ENCODE results near the gene SLC5A5. TPM values are rescaled to one million over a fixed set of nuclear protein-coding genes. Genes with fewer than 3 reads are reported as not detected.
A peak's percentile ranks its signal among the peaks of the same experiment; 100 is the strongest.

Gene SLC5A5
- 0.05 TPM for polyA plus RNA-seq (ENCODE audit: insufficient read length)

- DNase-seq: no peak
Observed at GRCh38 chr19:17871878-17872250, at the start of gene SLC5A5. SLC5A5 (plus strand) TSS chr19:17871945; CDS start chr19:17872320, 375 bp downstream.

DNA sequence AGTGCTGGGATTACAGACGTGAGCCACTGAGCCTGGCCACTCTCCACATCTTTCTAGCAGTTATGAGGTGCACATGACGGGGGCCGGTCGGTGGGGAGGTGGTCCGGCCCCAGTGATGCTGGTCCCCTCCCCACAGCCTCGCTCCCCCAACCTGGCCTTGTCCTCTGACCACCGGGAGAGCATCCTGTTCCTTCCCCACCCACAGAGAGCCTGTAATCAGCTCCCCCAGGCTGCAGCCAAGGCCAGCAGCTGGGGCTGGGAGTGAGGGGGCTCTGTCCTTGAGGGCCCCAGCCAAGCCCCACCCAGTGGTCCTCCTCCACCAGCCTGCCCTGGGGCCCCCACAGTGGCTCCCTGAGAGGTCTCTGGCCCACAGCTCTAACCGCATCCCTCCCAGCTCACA lies 47.4 kb upstream of the SLC5A5 start:
- no peak for DNase-seq

DNA sequence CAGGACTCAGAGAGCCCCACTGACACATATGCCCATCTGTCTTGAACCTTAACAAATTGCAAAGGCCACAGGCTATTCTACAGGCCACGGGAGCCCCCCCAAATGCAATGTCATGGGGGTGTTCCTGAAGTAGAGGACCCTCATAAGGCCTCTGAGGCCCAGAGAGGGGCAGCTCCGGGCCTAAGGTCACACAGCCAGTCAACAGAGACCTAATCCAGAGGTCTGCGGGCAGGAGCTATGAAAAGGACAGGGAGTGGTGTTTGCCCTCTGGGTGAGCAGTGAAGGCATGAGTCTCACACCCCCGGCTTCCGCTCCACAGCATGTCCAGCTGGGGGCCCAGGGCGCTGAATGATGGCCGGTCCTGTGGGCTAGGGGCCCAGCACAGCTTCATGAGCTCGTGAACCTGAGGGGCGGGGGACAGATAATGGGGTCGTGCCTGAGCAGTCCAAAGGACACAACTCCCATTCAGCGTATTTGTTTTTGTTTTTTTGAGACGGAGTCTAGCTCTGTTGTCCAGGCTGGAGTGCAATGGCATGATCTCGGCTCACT lies 45.2 kb upstream of the SLC5A5 start:
- DNase-seq: no peak

GRCh38 chr19:17829855-17830566 lies 41.7 kb upstream of the SLC5A5 start:
- DNase-seq: no peak

GRCh38 chr19:17830567-17831418 lies 41.0 kb upstream of the SLC5A5 start:
- no peak for DNase-seq

DNA sequence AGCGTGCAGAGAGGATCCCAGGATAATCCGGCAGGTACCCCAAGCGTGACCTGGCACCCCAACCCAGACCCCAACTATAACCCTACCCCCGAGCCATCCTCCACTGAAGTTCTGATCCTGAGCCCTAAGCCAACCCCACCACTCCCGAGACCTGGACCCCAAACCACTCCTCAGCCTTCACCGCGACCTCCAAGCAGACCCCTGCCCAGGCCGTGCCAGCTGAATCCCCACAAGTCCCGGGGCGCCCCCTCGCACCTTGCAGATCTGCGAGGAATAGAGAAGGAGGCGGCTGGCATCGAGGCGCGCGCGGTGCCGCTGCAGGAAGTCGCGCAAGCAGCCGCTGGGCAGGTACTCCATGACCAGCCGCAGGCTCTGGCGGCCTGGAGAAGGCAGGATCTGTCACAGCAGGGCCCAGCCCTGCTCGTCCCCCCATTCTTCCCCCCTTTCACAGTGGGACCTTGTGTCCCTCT lies 40.3 kb upstream of the SLC5A5 start:
- no peak for DNase-seq

GRCh38 chr19:17832443-17833208 lies 39.1 kb upstream of the SLC5A5 start:
- no peak for DNase-seq

DNA sequence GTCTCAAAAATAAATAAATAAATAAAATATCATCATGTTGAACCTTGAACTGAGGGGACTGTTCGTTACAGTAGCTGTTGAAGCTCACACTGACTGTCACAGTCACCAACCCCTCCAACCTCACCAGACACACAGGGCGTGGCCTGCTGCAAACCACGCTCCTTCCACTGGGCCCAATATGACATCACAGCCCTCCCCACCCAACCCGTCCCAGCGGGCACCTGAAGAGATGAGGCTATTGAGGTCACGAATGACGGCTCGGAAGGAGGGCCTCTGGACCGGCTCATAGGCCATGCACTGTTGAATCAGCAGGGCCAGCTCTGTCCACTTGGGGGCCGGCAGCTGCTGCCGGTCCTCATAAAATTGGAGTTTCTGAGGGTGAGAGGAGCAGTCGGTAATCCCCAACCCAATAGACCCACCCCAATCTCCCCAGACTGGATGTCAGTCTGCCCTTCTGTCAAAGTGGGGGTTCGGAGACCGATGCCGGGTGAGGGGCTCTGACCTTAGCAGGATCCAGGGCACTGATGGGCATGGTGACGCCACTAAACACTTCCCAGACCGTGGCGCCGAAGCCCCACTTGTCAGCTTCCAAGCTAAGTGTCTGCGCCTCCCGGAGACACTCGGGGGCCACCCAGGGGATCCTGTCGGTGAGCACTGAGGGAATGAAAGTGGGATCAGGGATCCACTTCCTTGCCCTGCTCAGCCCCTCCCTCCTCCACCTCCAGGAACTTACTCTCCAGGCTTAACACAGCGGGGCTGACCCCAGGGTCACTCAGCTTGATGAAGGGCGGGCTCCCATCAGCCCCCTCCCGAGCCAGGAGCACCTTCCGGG lies 37.2 kb upstream of the SLC5A5 start:
- no peak for DNase-seq

- DNase-seq: no peak
Observed at GRCh38 chr19:17835182-17836006, 36.4 kb upstream of the SLC5A5 start.

DNA sequence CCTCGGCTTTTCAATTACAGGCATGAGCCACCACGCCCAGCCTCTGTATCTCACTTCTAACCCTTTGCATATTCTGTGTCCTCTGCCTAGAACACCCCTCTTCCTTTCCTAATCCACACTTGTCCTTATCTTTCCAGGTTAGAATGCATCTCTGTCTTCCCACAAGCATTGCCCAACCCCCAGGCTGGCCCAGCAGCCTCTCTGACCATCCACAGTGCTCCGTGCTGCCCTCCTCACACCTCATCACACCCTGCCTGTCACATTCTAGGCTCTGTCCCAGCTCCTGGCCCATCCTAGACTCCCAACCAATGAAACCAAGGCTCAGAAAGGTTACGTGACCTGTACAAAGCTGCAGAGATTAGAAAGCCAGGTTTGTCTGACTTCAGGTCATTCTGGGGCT lies 35.2 kb upstream of the SLC5A5 start:
- DNase-seq: no peak

DNA sequence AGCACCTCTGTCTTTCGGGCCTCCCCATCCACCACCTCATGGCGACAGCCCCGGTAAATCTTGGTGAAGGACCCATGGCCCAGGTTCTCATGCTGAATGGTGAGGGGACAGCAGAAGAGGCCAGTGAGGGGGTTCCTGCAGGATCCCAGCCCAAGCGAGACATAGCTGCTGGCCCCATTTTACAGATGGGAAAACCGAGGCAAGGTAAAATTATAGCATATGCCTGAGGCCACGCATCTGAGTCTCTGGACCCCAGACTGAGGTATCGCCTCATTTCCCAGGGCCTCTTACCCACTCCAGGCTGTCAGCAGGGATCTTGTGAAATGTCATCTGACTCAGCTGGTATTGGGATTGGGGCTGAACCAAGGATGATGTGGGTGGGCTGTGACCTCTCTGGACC lies 33.8 kb upstream of the SLC5A5 start:
- DNase-seq: no peak

GRCh38 chr19:17840019-17840418 lies 31.7 kb upstream of the SLC5A5 start:
- DNase-seq: no peak

DNA sequence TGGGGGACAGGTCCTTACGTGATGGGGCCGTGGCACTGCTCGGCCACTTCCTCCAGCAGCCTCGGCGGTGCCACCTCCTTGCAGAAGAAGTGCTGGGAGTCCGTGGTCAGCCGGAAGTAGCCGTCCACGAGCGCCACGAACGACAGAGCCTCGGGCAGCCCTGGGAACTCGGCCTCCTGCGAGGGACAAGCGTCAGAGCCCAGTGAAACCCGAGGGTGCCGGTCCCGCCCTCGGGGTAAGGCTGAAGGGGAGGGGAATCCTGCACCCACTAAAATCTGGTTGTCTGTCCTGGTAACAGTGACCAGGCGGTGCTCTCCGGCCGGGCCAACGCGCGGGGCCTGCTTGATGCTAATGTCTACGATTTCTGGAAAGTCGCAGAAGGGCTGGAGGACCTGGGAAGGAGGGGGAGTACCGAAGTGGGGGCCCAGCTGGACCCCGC lies 30.4 kb upstream of the SLC5A5 start:
- no peak for DNase-seq

DNA sequence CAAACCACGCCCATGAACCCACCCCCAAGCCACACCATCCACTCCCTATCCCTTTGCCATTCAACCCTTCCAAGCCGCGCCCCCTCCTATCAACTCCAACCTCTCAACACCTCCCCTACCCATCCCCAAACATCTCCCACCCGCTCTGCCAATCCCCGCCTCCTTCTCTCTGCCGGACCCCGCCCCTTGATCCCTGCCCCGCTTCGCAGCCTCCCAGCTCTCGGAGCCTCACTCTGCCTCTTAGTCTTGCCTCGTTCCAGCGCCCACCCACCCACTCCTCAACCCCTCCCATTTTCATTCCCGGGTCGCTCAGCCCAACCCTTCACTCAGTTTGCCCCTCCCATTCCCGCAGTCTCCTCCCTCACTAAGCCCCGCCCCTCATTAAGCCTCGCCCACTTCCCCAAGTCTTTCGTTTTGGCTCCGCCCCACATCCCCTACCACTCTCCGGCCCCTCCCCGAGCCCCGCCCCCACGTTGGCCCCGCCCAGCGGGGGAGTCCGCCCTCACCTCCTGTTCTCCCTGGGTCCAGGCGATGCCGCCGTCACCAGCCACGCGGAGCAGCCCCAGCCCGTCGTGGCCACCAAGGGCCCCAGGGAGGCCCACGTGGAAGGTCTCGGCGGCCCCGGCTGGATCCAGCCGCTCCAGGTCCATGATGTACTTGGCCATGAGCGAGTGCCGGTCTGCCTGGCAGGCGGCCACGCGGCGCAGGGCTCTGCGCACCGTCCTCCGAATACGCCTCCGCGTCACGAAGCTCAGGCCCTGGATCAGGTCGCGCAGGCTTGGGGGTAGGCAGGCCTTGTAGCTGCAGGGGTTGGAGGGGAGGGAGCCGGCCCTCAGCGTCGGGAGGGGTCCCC lies 29.7 kb upstream of the SLC5A5 start:
- DNase-seq: peak; percentile 86

DNA sequence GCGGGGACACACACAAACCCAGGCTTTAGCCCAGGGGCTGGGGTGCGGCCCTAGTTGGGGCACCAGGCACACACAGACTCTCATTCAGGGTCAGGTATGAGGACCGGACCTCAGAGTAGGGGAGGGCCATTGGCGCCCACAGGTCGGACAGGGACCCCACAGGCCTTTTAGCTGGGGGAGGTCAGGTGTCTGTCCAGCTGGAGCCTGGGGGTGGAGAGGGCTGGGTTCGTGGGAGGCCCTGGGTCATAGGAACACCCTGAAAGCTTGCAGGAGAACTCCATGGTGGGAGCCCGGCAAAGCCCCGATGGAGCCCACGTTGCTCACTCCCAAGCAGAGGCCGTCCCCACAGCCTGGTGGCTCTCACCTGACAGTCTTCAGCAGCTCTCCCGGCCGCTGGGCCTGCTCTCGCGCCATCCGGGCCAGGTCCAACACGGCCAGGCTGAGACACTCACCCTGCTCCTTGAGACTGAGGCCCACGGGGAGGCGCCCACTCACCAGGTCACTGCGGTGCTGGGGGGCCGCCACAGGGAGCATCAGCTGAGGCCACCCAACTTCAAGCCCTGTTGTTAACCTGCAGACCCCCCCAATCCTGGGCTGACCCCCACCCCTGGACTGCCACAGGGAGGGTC lies 29.0 kb upstream of the SLC5A5 start:
- no peak for DNase-seq

- no peak for DNase-seq
Observed at GRCh38 chr19:17843292-17843827, 28.4 kb upstream of the SLC5A5 start.

- DNase-seq: no peak
Observed at GRCh38 chr19:17843908-17844490, 27.7 kb upstream of the SLC5A5 start.

DNA sequence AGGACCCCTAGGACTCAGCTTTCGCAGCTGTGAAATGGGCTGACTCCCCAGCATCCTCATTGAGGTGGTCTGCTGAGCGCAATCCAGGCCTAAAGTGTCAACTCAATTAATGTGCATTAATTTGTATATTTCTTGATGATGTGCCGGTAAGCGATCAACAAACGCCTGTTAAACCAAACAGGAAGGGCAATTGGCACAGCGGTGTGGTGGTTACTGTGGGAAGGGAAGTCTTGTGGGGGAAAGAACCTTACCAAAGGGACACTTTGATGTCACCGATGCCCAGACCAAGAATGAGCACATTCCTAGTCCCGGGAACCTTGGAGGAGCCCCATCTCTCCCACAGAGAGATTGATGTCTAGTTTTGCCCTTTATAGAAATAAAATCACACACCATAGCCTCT lies 25.6 kb upstream of the SLC5A5 start:
- DNase-seq: no peak
